Stimulated activated CD8-positive, alpha-beta memory T cell treated with anti-CD3 and anti-CD28 coated beads, Interleukin-7, amount 100 ng/mL, for 1 hour (primary cell): Measurements from ENCODE around the gene GFM1.
A peak's percentile ranks its signal among the peaks of the same experiment; 100 is the strongest.

Source experiments
- DNase-seq, 2 donors: peaks; one replicate each; pipeline ENCODE4 v3.0.0-alpha.2; 2020; ENCODE audit warnings: low read depth in 2 of 2

GFM1 gene

DNA sequence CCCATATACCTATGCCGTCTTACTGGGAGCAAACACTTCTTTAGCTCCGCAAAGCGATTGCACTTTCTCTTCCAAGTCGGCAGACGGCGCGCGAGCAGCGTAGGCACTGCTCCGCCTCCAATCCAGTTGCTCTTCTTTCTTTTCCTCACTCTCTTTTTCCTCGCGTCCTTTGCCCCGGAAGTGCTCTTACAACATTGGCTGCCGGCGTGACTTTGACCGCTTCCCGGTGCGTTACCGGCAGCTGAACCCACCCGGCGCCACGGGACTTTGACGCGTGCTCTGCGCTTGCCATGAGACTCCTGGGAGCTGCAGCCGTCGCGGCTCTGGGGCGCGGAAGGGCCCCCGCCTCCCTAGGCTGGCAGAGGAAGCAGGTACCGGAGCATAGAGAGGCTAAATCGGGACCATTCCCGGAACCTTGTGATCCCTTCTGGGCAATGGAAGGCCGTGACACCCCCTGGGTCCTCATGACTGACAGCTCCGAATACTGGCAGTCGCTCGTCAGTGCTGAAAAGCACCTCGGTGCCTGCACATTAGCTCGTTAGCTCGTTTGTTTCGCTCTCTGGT lies at the start of gene GFM1:
TSS of gene GFM1 (plus strand) at position 183 of the 564 bp plus-strand sequence. CDS start at position 291, 108 bp downstream.
- DNase-seq, result peak; percentile 68 to 69

DNA sequence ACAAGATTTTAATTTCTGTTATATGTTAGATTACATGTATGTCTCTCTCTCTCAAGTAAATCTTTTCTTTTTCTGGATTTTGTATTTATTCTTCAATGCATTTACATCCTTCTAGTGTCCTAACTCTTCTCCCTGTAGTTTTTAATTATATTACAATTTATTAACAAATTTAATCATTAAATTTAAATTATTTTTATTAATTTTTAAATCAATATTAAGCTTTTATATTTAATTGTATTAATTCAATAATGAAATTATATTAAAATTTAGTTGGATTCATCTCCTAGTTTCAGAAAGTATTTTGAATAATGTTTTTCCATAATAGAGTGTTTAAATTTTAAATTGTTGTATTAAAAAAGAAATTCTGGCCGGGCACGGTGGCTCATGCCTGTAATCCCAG lies 43.5 kb upstream of the GFM1 start:
- DNase-seq, result no peak

DNA sequence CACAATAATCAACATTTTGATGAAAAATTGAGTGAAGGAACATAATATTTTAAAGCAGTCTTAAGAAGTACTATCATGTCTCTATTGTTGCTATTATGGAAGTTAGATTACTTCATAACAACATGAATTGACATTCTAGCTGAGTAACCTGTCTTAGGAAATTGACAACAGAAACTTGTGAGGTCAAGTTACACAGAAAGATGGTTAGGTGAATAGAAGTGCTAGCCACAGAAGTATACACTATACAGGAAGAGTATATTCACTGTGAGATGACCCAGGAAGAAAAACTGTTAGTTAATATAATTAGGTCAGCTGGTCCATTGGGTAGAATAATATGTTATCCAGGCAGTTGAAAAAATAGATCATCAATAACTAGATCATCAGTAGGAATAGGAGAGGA lies 42.1 kb upstream of the GFM1 start:
- DNase-seq, result no peak

DNA sequence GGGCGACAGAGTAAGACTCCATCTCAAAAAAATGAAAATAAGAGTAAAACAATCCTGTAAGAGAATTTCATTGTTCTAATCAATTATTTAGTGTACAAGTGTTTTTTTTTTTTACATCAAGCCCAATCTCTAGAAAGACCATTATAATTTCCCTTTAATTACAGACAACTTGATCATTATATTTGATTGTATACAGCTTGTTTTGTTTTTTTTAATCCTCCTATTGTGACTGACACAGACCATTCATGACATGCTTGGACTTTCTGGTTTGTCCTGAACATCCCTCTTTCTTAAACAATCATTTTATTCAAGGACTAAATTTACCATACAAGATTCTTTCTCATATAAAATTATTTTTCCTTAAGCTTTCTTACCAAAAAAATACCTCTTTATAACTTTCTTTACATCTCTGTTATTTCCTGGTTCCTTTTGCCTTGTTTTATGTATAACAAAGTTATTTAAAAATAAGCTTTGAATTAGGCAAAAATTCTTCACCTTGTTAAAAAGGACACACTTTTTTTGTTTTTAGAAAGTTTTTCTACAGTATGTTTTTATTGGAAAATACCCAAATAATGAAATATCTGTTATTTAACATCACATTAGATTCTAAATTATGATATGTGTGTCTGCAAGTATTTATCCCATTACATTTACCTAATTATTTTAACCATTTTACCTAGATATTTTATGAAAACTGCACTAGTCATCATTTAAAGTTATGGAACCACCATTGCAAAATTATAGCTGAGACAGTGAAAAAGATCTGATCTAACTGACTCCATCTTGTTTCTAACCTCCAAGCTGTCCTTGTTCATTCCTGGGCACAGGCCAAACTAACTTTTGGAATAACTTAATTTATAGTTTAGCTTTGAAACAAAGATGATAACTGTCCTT lies 26.1 kb upstream of the GFM1 start:
- DNase-seq, result no peak

DNA sequence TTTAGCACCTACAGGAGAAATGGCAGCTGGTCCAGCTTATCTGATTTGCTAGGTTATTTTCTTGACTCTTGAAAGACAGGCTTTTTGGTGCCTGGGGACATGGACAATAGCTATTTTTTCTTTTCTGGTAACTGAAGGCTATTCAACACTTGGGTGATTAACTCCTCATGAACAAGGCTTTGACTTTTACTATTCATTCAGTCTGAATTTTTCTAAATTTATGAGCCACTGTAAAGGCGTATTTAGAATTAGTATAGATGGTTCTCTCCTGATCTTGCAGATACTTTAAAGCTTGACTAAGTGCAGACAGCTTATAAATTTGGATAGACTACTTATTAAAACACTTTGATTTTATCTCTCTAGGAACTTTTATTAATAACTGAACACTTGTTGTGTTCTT lies 18.4 kb upstream of the GFM1 start:
- no peak for DNase-seq

DNA sequence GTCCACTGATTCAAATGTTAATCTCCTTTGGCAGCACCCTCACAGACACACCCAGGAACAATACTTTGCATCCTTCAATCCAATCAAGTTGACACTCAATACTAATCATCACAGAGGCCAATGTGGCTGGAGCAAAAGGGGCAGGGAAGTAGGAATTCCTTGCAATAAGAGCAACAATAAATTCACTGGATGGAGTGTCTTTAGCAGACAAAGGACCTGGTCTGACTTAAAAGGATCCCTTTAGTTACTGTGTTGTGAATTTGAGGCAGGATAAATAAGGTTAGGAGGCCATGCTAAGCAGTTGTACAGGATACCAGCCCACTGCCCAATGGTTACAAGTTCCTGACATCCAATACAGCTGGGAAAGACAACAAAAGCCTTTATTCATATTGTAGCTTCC lies 12.3 kb upstream of the GFM1 start:
- no peak for DNase-seq

DNA sequence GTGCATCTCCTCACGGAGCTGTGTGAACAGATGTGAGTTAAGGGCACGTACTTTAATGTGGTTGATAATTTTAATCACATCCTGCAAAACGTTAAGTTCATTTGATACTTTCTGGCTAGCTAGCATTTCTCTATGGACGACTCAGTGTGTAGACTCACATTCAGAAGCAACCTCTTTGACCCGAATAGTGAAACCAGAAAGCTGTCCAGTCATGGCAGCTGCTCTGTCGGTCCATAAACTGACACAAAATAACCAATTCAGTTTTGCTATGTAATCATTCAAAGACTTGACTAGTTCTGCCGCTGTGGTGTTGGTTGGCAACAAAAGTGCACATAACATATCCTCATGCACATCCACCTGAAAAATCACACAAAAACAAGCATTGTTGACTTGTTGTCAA lies 3.7 kb upstream of the GFM1 start:
- DNase-seq, result no peak

DNA sequence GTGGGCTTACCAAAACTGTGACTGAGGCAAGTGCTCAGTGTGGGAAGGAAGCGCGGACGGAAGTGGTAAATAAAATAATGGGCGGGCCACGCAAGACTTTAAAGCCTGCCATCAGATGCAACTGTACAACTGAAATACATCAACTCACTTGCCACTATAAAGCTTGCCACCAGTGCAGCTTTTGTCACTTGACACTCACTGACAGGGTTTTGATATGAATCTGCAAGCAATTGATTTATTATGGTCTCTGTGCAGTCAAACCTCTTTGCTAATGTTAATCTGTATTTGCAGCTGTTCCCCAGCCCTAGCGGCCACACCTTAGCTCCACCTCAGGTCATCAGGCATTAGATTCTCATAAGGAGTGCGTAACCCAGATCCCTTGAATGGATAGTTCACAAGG lies 2.3 kb upstream of the GFM1 start:
- no peak for DNase-seq

DNA sequence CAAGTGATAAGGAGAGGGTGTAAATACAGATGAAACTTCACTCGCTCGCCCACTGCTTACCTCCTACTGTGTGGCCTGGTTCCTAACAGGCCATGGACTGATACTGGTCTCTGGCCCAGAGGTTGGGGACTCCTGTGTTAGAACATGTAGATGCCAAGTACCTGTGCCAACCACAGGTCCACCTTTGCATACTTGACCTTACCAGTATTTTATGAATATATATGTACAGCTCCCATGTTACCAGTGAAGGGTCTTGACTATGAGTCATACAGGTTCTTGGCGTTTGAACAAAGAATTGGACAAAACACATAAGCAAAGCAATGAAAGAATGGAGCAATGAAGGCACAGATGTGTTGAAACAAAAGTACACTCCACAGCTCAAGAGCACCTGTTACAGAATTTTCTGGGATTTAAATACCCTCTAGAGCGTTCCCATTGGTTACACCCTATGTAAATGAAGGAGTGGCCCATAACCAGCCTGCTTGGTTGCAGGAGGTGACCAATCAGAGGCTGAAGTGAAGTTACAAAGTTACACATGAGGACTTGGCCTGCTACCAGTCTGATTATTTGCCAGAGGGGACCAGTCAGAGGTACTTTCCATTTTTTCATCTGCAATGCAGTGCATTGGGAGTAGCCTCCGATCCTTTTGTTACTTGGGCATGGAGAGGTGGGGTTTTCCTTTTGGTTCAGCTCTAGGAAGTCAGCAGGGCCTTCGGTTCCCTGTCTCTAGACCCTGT lies 1.7 kb upstream of the GFM1 start:
- no peak for DNase-seq

DNA sequence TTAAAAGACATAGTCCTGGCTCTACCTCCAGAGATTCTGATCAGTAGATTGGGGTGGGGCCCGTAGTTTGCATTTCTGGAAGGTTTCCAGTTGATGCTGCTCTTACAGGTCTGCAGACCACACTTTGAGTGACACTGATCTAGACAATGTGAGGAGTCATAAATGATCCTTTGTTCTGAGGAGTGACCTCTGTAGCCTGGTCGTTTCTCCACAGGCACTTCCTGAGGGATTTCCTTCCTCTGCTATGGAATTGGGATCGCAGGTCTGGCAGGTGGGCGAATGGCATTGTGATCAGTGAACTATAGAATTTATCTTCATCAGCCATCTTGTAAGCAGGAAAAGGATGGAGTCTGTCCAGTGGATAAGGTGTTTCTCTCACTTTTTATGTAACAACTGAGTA lies 5.5 kb downstream of the GFM1 start:
- no peak for DNase-seq

DNA sequence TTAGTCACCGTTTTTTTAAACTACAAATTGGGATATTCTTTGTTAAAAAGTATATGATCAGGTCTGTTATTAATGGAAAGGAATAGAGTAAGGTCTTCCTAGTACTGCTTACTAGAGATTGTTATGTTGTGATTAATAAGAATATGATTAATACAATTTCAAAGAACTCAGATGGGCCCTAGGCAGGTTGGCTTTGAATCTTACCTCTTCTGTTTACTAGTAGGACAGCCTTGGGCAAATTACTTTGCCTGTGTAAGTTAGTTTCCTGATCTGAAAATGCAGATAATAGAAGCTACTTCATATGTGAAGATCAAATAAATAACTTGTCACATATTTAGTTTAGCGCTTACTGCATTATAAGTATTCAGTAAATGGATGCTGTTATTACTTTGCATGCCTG lies 6.9 kb downstream of the GFM1 start:
- DNase-seq, result no peak

DNA sequence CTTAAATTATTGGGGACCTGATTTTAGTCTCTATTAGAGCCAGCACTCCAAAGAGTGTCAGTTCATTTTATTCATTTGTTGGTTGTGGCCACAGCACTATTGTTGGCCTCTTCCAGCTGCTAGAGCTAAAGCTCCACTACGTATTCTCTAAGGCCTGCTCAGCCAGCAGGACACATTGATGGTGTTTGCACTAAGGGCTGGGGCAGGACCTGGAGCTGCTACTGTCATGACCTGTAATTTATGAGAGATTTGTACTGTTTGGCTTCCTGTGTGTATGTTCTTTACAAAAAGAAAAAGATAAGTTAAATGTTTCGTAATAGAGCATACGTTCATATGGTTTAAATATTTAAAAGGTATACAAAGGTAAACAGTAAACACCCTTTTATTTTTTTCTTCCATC lies 8.1 kb downstream of the GFM1 start:
- DNase-seq, result no peak

DNA sequence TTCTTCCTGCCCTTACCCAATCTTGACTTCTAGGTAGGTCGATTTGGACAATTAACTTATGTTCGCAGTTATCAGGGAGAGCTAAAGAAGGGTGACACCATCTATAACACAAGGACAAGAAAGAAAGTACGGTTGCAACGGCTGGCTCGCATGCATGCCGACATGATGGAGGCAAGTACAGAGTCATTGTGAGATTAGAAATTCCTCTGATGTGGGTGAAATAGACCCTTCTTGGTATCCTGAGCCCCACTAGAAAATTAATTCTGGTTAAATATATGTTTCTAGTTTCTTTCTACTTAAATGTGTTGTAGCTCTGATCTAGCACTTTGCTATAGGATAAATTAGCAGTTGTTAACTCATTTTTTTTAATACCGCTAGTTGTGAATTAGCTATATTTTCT lies 14.6 kb downstream of the GFM1 start:
- no peak for DNase-seq

DNA sequence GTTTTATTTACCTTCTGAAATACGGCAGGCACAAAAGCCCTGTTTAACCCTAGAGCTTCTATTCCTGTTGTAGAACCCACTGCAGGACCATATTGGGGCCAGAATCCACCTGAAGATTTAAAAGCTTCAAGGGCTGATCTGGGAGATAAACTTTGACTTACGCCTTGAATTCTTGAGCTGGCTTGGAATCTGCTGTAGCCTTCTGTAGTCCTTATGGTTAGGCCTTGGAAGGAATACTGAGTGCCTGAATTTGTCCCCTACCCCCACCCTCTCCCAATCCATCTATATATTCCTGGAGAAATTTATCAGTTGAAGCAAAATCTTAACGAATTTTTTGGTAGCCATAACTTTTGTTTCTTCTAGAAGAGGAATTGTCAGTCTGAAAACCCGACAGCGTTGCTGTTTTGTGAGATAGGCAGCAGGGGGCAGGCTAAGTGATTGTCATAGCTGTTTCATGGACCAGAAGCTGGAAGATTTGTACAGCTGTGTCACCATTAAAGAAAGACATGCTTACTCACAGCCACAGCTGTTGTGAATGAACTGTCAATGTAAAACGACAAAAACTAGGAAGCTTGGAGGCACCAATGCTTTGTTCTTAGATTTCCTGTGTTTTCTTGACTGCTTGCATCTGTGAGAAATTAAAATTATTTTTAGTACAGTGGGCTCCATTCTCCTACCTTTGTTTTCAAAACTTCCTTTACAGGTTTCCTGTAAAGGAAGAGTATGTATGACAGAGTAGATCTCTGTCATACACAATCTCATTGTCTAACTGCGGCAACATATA lies 15.3 kb downstream of the GFM1 start:
- DNase-seq, result peak in 1 of 2 donors; percentile 13

DNA sequence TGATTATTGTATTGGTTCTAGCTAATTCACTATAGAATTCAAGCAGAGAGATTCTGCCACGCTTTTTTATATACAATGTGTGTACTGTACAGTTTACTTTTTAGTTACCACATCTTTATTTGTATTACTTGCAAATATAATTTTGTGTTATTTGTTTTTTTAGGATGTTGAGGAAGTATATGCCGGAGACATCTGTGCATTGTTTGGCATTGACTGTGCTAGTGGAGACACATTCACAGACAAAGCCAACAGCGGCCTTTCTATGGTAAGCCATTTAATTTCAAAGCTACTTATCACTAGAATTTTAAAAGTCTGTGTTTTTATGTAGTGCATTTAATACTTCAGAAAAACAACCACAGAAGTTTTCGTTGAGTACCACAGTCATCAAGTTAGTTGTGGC lies 16.4 kb downstream of the GFM1 start:
- DNase-seq, result no peak

DNA sequence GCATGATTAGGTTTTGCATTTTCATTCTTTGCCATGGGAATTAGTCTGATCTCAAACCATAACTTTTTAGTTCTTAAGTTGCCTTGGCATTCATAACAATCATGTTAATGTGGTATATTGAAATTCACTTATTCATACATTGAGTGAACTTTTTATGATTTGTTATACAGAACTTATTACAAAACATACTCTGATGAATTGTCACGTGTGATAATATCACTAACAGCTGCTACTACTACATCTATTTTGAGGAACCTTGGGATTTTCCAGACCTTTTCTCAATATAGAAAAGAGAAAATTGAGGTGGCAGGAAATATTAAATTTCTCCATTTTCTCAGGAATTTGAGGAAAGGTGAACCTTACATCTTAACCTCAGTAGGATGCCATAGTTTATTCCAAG lies 18.9 kb downstream of the GFM1 start:
- no peak for DNase-seq

DNA sequence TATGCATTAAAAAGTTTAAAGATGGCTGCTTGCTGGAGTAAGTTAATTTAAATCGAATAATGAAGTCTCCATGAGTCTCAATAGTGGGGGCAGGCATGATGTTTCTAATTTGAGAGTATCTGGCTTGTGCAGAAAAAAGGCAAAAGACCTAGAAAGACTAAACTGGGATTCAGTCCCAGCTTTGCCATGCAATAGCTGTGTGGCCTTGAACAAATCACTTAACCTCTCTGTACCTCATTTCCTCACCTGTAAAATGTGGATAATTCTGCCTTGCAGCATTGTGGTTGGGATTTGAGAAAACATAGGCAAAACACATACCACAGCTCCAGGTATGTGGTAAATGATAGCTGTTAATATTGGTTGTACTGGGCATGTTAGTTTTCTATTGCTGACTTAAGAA lies 19.5 kb downstream of the GFM1 start:
- no peak for DNase-seq

DNA sequence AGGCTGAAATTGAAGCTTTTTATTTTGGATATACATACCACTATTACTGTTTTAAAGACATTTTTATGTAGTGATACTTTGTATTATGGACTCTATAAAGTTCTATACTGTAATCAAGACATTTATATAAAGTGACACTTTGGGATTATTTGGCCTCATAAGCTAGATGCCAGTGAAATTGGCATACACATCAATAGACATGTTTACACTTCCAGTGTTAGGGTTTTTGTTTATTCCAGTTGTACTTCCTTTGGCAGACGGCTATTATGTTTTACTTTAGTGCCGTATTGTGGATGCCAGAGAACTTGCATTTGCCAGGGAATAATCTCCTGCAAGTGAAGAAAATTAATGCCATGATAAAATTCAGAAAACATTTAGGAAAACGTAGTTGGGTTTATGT lies 22.1 kb downstream of the GFM1 start:
- no peak for DNase-seq

DNA sequence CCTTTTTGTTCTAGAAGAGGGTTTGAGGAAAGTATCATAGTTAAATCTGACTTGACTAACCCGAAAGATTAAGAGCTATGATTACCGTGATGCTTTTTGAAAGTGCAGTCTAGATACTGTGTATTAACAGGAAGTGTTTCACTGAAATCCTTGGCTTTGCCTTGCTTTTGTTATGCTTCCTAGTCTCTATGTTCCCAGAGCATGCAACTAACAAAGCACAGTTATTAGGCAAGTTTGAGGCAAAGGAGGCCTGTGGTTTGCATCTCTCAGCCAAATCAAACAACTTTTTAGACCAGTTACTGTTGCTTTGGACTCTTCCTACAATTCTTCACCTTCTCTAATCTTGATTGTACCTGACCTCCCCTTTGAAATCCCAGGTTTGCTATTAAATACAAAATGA lies 24.2 kb downstream of the GFM1 start:
- DNase-seq, result no peak

DNA sequence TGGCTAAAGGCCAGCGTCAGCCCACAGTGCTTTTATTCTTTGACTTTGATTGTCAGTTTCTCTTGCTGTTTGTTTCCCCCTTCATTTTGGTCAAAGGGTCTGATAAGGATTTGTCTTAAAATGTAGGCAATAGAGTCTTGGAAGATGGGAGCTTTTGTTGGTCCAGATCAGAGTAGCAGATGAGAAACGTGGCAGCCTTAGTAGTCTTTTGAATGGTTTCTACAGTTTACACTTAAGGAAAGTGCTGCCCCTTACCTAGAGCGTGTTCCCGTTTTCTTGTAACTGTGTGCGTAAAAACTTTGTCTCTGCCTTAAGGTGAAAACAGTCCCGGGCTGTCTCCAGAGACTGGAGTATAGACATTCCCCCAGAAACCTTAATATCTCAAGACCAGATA lies 27.5 kb downstream of the GFM1 start:
- no peak for DNase-seq

DNA sequence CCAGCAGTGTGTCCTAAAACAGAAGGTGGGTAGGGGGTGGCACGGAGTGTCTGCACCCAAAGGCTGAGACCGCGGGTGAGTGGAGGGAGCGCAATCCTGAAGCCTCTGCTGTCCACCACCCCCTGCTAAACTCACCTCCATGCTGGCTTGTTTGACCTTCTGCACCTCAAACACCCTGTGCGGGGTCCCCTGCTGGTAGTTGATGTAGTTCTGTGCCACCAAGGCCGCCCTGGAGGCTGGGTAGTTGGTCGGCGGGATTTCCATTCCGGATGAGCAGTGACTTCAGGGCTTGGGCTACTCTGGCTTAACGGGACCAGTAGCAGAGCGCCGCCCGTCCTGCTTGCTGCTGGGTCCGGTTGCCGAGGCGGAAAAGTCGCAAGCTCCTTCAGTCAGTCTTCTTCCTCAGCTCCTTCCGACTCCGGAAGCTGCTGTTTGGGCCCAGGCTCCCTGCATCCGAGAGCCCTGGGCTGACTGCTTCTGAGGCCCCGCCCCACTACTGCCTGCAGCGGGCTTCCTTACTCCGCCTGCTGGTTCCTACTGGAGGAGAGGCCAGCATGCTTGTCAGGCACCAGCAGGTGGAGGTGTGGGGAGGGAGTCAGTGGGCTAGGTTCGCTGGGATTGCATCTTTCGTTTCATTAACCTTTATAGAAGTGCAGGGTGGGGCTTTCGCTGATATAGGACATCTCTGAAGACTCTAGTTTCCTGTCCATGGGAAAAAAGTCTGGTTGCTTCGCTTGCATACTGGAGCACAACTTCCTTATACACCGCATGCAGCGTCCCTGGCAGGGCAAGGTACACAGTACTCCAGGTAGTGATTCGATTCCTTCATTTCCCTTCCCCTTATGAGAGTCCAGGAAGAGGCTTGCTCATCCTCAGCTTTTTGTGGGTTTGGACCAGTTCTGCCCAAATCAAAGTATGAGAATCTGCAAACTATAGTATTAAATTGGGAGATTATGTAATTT lies 28.2 kb downstream of the GFM1 start, which contains the start of gene LXN:
TSS of gene LXN (minus strand) at position 434 of the 962 bp plus-strand sequence. CDS start at position 264, 170 bp downstream.
- peak; percentile 40 to 53 for DNase-seq
